Measurements from ENCODE around the gene CSMD2. TPM values are rescaled to one million over a fixed set of nuclear protein-coding genes. Genes with fewer than 3 reads are reported as not detected.

The CSMD2 gene
- polyA plus RNA-seq, 4 donors: under 0.01 to 0.54 (median 0.09) TPM

GRCh38 chr1:33818071-33818470 lies 347.0 kb downstream of the CSMD2 start:
- Histone ChIP-seq H3K9me3 (ENCODE audit: control insufficient read depth in 2 of 2, insufficient read depth in 1 of 2, low read depth in 1 of 2, low read length in 1 of 2) (no peaks in the 10 kb centered on the region), H3K4me3 (ENCODE audit: low read depth in 1 of 3, low read length in 3 of 3) (no peak overlapping the region), H3K27me3 (ENCODE audit: control insufficient read depth in 3 of 3, insufficient read depth in 3 of 3, low read length in 3 of 3) (no peaks in the 10 kb centered on the region), H3K4me1 (ENCODE audit: control insufficient read depth in 3 of 3, insufficient read depth in 2 of 3, low read depth in 1 of 3, low read length in 2 of 3) (no peaks in the 10 kb centered on the region), H3K36me3 (ENCODE audit: control insufficient read depth in 3 of 3, insufficient read depth in 2 of 3, low read depth in 1 of 3, low read length in 3 of 3) (no peaks in the 10 kb centered on the region), H3K27ac (ENCODE audit: low read depth in 1 of 3, low read length in 2 of 3) (no peak overlapping the region)
- FAIRE-seq (no peak), DNase-seq (peak in 1 of 2 donors; percentile 34)
- 24 to 66% (median 52%) methylated on average over 3 of the region's 3 CpGs for WGBS, 3 donors

GRCh38 chr1:33815061-33815460 lies 350.0 kb downstream of the CSMD2 start:
- Histone ChIP-seq H3K27me3 (ENCODE audit: control insufficient read depth in 3 of 3, insufficient read depth in 3 of 3, low read length in 3 of 3) (no peaks in the 10 kb centered on the region), H3K9me3 (ENCODE audit: control insufficient read depth in 2 of 2, insufficient read depth in 1 of 2, low read depth in 1 of 2, low read length in 1 of 2) (no peaks in the 10 kb centered on the region), H3K27ac (ENCODE audit: low read depth in 1 of 3, low read length in 2 of 3) (no peak overlapping the region), H3K4me3 (ENCODE audit: low read depth in 1 of 3, low read length in 3 of 3) (no peak overlapping the region), H3K4me1 (ENCODE audit: control insufficient read depth in 3 of 3, insufficient read depth in 2 of 3, low read depth in 1 of 3, low read length in 2 of 3) (no peaks in the 10 kb centered on the region), H3K36me3 (ENCODE audit: control insufficient read depth in 3 of 3, insufficient read depth in 2 of 3, low read depth in 1 of 3, low read length in 3 of 3) (no peaks in the 10 kb centered on the region)
- no peak for FAIRE-seq
- 58 to 69% (median 60%) methylated on average over 4 of the region's 4 CpGs for WGBS, 3 donors
- DNase-seq: no peak

GRCh38 chr1:33814166-33814565 lies 350.9 kb downstream of the CSMD2 start:
- no peaks in the 10 kb centered on the region for H3K4me1 ChIP-seq (ENCODE audit: control insufficient read depth in 3 of 3, insufficient read depth in 2 of 3, low read depth in 1 of 3, low read length in 2 of 3)
- H3K27ac ChIP-seq (ENCODE audit: low read depth in 1 of 3, low read length in 2 of 3): no peak overlapping the region
- H3K9me3 ChIP-seq (ENCODE audit: control insufficient read depth in 2 of 2, insufficient read depth in 1 of 2, low read depth in 1 of 2, low read length in 1 of 2): no peaks in the 10 kb centered on the region
- DNase-seq (no peak), FAIRE-seq (no peak)
- H3K27me3 ChIP-seq (ENCODE audit: control insufficient read depth in 3 of 3, insufficient read depth in 3 of 3, low read length in 3 of 3): no peaks in the 10 kb centered on the region
- WGBS, 3 donors: 87 to 93% (median 87%) methylated on average over 2 of the region's 2 CpGs
- H3K36me3 ChIP-seq (ENCODE audit: control insufficient read depth in 3 of 3, insufficient read depth in 2 of 3, low read depth in 1 of 3, low read length in 3 of 3): no peaks in the 10 kb centered on the region
- no peak overlapping the region for H3K4me3 ChIP-seq (ENCODE audit: low read depth in 1 of 3, low read length in 3 of 3)

- FAIRE-seq (no peak), DNase-seq (no peak)
- H3K36me3 ChIP-seq (ENCODE audit: control insufficient read depth in 3 of 3, insufficient read depth in 2 of 3, low read depth in 1 of 3, low read length in 3 of 3): no peaks in the 10 kb centered on the region
- H3K9me3 ChIP-seq (ENCODE audit: control insufficient read depth in 2 of 2, insufficient read depth in 1 of 2, low read depth in 1 of 2, low read length in 1 of 2): no peaks in the 10 kb centered on the region
- H3K4me3 ChIP-seq (ENCODE audit: low read depth in 1 of 3, low read length in 3 of 3): no peak overlapping the region
- no peak overlapping the region for H3K27ac ChIP-seq (ENCODE audit: low read depth in 1 of 3, low read length in 2 of 3)
- 88 to 90% (median 89%) methylated on average over 5 of the region's 5 CpGs for WGBS, 3 donors
- peaks cover 0 to 2% (median 0%) of the 10 kb centered on the region in 3 donors for H3K27me3 ChIP-seq (ENCODE audit: control insufficient read depth in 3 of 3, insufficient read depth in 3 of 3, low read length in 3 of 3)
- no peaks in the 10 kb centered on the region for H3K4me1 ChIP-seq (ENCODE audit: control insufficient read depth in 3 of 3, insufficient read depth in 2 of 3, low read depth in 1 of 3, low read length in 2 of 3)
Measured at GRCh38 chr1:33810571-33810970, 354.5 kb downstream of the CSMD2 start.

- Histone ChIP-seq H3K27me3 (ENCODE audit: control insufficient read depth in 3 of 3, insufficient read depth in 3 of 3, low read length in 3 of 3) (peaks cover 0 to 5% (median 0%) of the 10 kb centered on the region in 3 donors), H3K9me3 (ENCODE audit: control insufficient read depth in 2 of 2, insufficient read depth in 1 of 2, low read depth in 1 of 2, low read length in 1 of 2) (no peaks in the 10 kb centered on the region), H3K4me3 (ENCODE audit: low read depth in 1 of 3, low read length in 3 of 3) (no peak overlapping the region), H3K36me3 (ENCODE audit: control insufficient read depth in 3 of 3, insufficient read depth in 2 of 3, low read depth in 1 of 3, low read length in 3 of 3) (no peaks in the 10 kb centered on the region), H3K4me1 (ENCODE audit: control insufficient read depth in 3 of 3, insufficient read depth in 2 of 3, low read depth in 1 of 3, low read length in 2 of 3) (no peaks in the 10 kb centered on the region), H3K27ac (ENCODE audit: low read depth in 1 of 3, low read length in 2 of 3) (no peak overlapping the region)
- DNase-seq: no peak
- FAIRE-seq: no peak
- WGBS, 3 donors: 73 to 79% (median 77%) methylated on average over 3 of the region's 3 CpGs
Measured at GRCh38 chr1:33805988-33806387, 359.0 kb downstream of the CSMD2 start.

GRCh38 chr1:33802268-33802667 lies 362.8 kb downstream of the CSMD2 start:
- no peaks in the 10 kb centered on the region for H3K36me3 ChIP-seq (ENCODE audit: control insufficient read depth in 3 of 3, insufficient read depth in 2 of 3, low read depth in 1 of 3, low read length in 3 of 3)
- DNase-seq (no peak), FAIRE-seq (no peak)
- no peaks in the 10 kb centered on the region for H3K4me1 ChIP-seq (ENCODE audit: control insufficient read depth in 3 of 3, insufficient read depth in 2 of 3, low read depth in 1 of 3, low read length in 2 of 3)
- H3K9me3 ChIP-seq (ENCODE audit: control insufficient read depth in 2 of 2, insufficient read depth in 1 of 2, low read depth in 1 of 2, low read length in 1 of 2): peaks cover 0 to 6% of the 10 kb centered on the region in 2 donors
- no peak overlapping the region for H3K27ac ChIP-seq (ENCODE audit: low read depth in 1 of 3, low read length in 2 of 3)
- no peak overlapping the region for H3K4me3 ChIP-seq (ENCODE audit: low read depth in 1 of 3, low read length in 3 of 3)
- WGBS, 3 donors: 83 to 97% (median 94%) methylated on average over 2 of the region's 2 CpGs
- H3K27me3 ChIP-seq (ENCODE audit: control insufficient read depth in 3 of 3, insufficient read depth in 3 of 3, low read length in 3 of 3): peaks cover 0 to 5% (median 0%) of the 10 kb centered on the region in 3 donors

- peaks cover 0 to 15% of the 10 kb centered on the region in 2 donors for H3K9me3 ChIP-seq (ENCODE audit: control insufficient read depth in 2 of 2, insufficient read depth in 1 of 2, low read depth in 1 of 2, low read length in 1 of 2)
- no peaks in the 10 kb centered on the region for H3K4me1 ChIP-seq (ENCODE audit: control insufficient read depth in 3 of 3, insufficient read depth in 2 of 3, low read depth in 1 of 3, low read length in 2 of 3)
- no peak for FAIRE-seq
- no peaks in the 10 kb centered on the region for H3K27me3 ChIP-seq (ENCODE audit: control insufficient read depth in 3 of 3, insufficient read depth in 3 of 3, low read length in 3 of 3)
- no peaks in the 10 kb centered on the region for H3K36me3 ChIP-seq (ENCODE audit: control insufficient read depth in 3 of 3, insufficient read depth in 2 of 3, low read depth in 1 of 3, low read length in 3 of 3)
- no peak for DNase-seq
- H3K4me3 ChIP-seq (ENCODE audit: low read depth in 1 of 3, low read length in 3 of 3): no peak overlapping the region
- no peak overlapping the region for H3K27ac ChIP-seq (ENCODE audit: low read depth in 1 of 3, low read length in 2 of 3)
- 64 to 69% (median 64%) methylated on average over 6 of the region's 6 CpGs for WGBS, 3 donors
Measured at GRCh38 chr1:33797849-33798248, 367.2 kb downstream of the CSMD2 start.

GRCh38 chr1:33792651-33793050 lies 372.4 kb downstream of the CSMD2 start:
- Histone ChIP-seq H3K9me3 (ENCODE audit: control insufficient read depth in 2 of 2, insufficient read depth in 1 of 2, low read depth in 1 of 2, low read length in 1 of 2) (peaks cover 0 to 13% of the 10 kb centered on the region in 2 donors), H3K4me3 (ENCODE audit: low read depth in 1 of 3, low read length in 3 of 3) (no peak overlapping the region), H3K36me3 (ENCODE audit: control insufficient read depth in 3 of 3, insufficient read depth in 2 of 3, low read depth in 1 of 3, low read length in 3 of 3) (no peaks in the 10 kb centered on the region), H3K4me1 (ENCODE audit: control insufficient read depth in 3 of 3, insufficient read depth in 2 of 3, low read depth in 1 of 3, low read length in 2 of 3) (no peaks in the 10 kb centered on the region), H3K27me3 (ENCODE audit: control insufficient read depth in 3 of 3, insufficient read depth in 3 of 3, low read length in 3 of 3) (no peaks in the 10 kb centered on the region), H3K27ac (ENCODE audit: low read depth in 1 of 3, low read length in 2 of 3) (no peak overlapping the region)
- no peak for FAIRE-seq
- WGBS, 3 donors: 54 to 67% (median 56%) methylated on average over 4 of the region's 4 CpGs
- no peak for DNase-seq

- peaks cover 0 to 8% of the 10 kb centered on the region in 2 donors for H3K9me3 ChIP-seq (ENCODE audit: control insufficient read depth in 2 of 2, insufficient read depth in 1 of 2, low read depth in 1 of 2, low read length in 1 of 2)
- H3K27me3 ChIP-seq (ENCODE audit: control insufficient read depth in 3 of 3, insufficient read depth in 3 of 3, low read length in 3 of 3): no peaks in the 10 kb centered on the region
- no peak overlapping the region for H3K4me3 ChIP-seq (ENCODE audit: low read depth in 1 of 3, low read length in 3 of 3)
- H3K4me1 ChIP-seq (ENCODE audit: control insufficient read depth in 3 of 3, insufficient read depth in 2 of 3, low read depth in 1 of 3, low read length in 2 of 3): no peaks in the 10 kb centered on the region
- no peak overlapping the region for H3K27ac ChIP-seq (ENCODE audit: low read depth in 1 of 3, low read length in 2 of 3)
- no peak for FAIRE-seq
- DNase-seq: no peak
- H3K36me3 ChIP-seq (ENCODE audit: control insufficient read depth in 3 of 3, insufficient read depth in 2 of 3, low read depth in 1 of 3, low read length in 3 of 3): no peaks in the 10 kb centered on the region
- 68 to 87% (median 69%) methylated on average over 4 of the region's 4 CpGs for WGBS, 3 donors
Measured at GRCh38 chr1:33792216-33792615, 372.8 kb downstream of the CSMD2 start.
